ENCODE measurements around the gene CLCN3.

DNA sequence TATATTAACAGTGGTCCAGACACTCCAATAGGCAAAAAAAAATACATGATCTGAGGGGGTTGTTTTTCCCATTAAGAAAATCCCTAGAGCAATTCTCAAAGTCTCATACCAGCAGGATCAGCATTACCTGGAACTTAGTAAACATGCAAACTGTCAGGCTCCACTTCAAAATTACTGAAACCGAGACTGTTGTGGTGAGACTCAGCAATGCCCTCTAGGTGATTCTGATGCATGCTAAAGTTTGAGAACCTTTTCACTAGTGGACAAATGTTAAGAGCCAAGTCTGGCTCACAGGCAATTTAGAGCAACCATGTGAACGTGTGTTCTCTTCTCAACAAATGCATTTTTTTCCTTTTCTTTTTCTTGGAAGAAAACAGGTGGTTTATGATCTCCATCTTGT, 38.2 kb upstream of the CLCN3 start:
- TF ChIP-seq RFX5 (IDR thresholded peaks at IDR 0.05; ENCODE audit: low read depth, low read length) (no peak), MAZ (IDR thresholded peaks at IDR 0.05; ENCODE audit: borderline replicate concordance, low read depth, low read length) (no peak), BHLHE40 (IDR thresholded peaks at IDR 0.05; ENCODE audit: low read depth, low read length) (no peak), RCOR1 (IDR thresholded peaks at IDR 0.05; ENCODE audit: insufficient replicate concordance, low read length) (no peak), SMC3 (IDR thresholded peaks at IDR 0.05; ENCODE audit: low read depth, low read length) (no peak), CEBPB (IDR thresholded peaks at IDR 0.05; ENCODE audit: low read depth, low read length) (no peak), RAD21 (IDR thresholded peaks at IDR 0.05; ENCODE audit: low read length) (no peak), POLR2A (IDR thresholded peaks at IDR 0.05; ENCODE audit: low read depth, low read length) (no peak), MAFK (IDR thresholded peaks at IDR 0.05; ENCODE audit: low read depth, low read length) (no peak), MXI1 (IDR thresholded peaks at IDR 0.05; ENCODE audit: borderline replicate concordance, low read depth, low read length) (no peak), NFE2L2 (IDR thresholded peaks at IDR 0.05; ENCODE audit: low read depth, low read length) (no peak)
- TF ChIP-seq, protein P1, sequence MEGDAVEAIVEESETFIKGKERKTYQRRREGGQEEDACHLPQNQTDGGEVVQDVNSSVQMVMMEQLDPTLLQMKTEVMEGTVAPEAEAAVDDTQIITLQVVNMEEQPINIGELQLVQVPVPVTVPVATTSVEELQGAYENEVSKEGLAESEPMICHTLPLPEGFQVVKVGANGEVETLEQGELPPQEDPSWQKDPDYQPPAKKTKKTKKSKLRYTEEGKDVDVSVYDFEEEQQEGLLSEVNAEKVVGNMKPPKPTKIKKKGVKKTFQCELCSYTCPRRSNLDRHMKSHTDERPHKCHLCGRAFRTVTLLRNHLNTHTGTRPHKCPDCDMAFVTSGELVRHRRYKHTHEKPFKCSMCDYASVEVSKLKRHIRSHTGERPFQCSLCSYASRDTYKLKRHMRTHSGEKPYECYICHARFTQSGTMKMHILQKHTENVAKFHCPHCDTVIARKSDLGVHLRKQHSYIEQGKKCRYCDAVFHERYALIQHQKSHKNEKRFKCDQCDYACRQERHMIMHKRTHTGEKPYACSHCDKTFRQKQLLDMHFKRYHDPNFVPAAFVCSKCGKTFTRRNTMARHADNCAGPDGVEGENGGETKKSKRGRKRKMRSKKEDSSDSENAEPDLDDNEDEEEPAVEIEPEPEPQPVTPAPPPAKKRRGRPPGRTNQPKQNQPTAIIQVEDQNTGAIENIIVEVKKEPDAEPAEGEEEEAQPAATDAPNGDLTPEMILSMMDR (conservative IDR thresholded peaks at IDR 0.05; ENCODE audit: low read depth, low read length), result no peak
